GM23338 (cell line): ENCODE measurements around the gene FAM53B. TPM values are rescaled to one million over a fixed set of nuclear protein-coding genes. Genes with fewer than 3 reads are reported as not detected.

ENCODE experiments used
- ATAC-seq: fragments of 200-7000 bp; cut with Tn5 transposase; 3 replicates; pipeline ENCODE4 v1.9.1; 2020
- DNase-seq: peaks from one replicate; pipeline ENCODE4 v3.0.0-alpha.2; 2015; ENCODE audit warnings: low spot score
- H2AFZ ChIP-seq: fragments of 200-600 bp; sonication (generic); 2 replicates; pipeline ENCODE4 v1.8.0; 2016; ENCODE audit warnings: antibody characterized with exemption, mild to moderate bottlenecking, moderate library complexity
- H3F3A ChIP-seq: fragments of 200-600 bp; sonication (generic); replicated peaks from 2 replicates; pipeline ENCODE4 v1.8.0; 2017; ENCODE audit warnings: antibody characterized with exemption, mixed run types, low read depth
- H3K27ac ChIP-seq: fragments of 200-600 bp; sonication (generic); 2 replicates; pipeline ENCODE4 v1.6.1; 2016; ENCODE audit warnings: low read depth
- H3K27me3 ChIP-seq: fragments of 200-600 bp; sonication (generic); 2 replicates; pipeline ENCODE4 v1.8.0; 2016; ENCODE audit warnings: mild to moderate bottlenecking, mixed run types, moderate library complexity; ENCODE audit not compliant: insufficient read depth
- H3K36me3 ChIP-seq: fragments of 200-600 bp; sonication (generic); 2 replicates; pipeline ENCODE4 v1.8.0; 2016; ENCODE audit warnings: mild to moderate bottlenecking; ENCODE audit not compliant: insufficient read depth
- H3K4me1 ChIP-seq: fragments of 200-600 bp; sonication (generic); 2 replicates; pipeline ENCODE4 v1.8.0; 2016; ENCODE audit warnings: mild to moderate bottlenecking, moderate library complexity; ENCODE audit not compliant: insufficient read depth
- H3K4me2 ChIP-seq: fragments of 200-600 bp; sonication (generic); 2 replicates; pipeline ENCODE4 v1.7.1; 2017; ENCODE audit warnings: mixed run types
- H3K4me3 ChIP-seq: fragments of 200-600 bp; sonication (generic); 2 replicates; pipeline ENCODE4 v1.6.1; 2016; ENCODE audit warnings: mixed run types
- H3K79me2 ChIP-seq: fragments of 200-600 bp; sonication (generic); replicated peaks from 2 replicates; pipeline ENCODE4 v1.8.0; 2017; ENCODE audit warnings: mild to moderate bottlenecking; ENCODE audit not compliant: insufficient read depth
- H3K9me2 ChIP-seq: fragments of 200-600 bp; sonication (generic); 2 replicates; pipeline ENCODE4 v1.8.0; 2017; ENCODE audit not compliant: insufficient read depth
- H4K20me1 ChIP-seq: fragments of 200-600 bp; sonication (generic); replicated peaks from 2 replicates; pipeline ENCODE4 v1.8.0; 2017; ENCODE audit warnings: mild to moderate bottlenecking; ENCODE audit not compliant: insufficient read depth
- H3K27ac Mint-ChIP-seq: 2 replicates; pipeline ENCODE4 v1.8.0; 2020; ENCODE audit warnings: inconsistent platforms, mild to moderate bottlenecking, moderate library complexity, mixed read lengths
- H3K27me3 Mint-ChIP-seq: 3 replicates; pipeline ENCODE4 v1.8.0; 2022; ENCODE audit warnings: low read depth, mild to moderate bottlenecking, moderate library complexity, mixed read lengths, inconsistent platforms; ENCODE audit not compliant: insufficient read depth, poor library complexity
- H3K36me3 Mint-ChIP-seq: 3 replicates; pipeline ENCODE4 v1.8.0; 2021; ENCODE audit warnings: low read depth, mild to moderate bottlenecking, inconsistent platforms, moderate library complexity, mixed read lengths
- H3K4me1 Mint-ChIP-seq: 3 replicates; pipeline ENCODE4 v1.8.0; 2020; ENCODE audit warnings: mild to moderate bottlenecking, inconsistent platforms, mixed read lengths
- H3K4me3 Mint-ChIP-seq: 3 replicates; pipeline ENCODE4 v1.8.0; 2021; ENCODE audit warnings: moderate library complexity, mild to moderate bottlenecking, inconsistent platforms, mixed read lengths
- H3K9me3 Mint-ChIP-seq: 3 replicates; pipeline ENCODE4 v1.8.0; 2020; ENCODE audit warnings: moderate library complexity, mild to moderate bottlenecking, inconsistent platforms, mixed read lengths
- CREB1 ChIP-seq: fragments of 250-450 bp; sonication (Bioruptor Pico); IDR thresholded peaks from 2 replicates; pipeline ENCODE4 v1.5.0; 2020; ENCODE audit warnings: low read depth, mild to moderate bottlenecking, moderate library complexity
- CTCF ChIP-seq, 2 experiments: fragments of 200-600 bp in 1 of 2; sonication (generic) in 1 of 2; conservative IDR thresholded peaks; 2 replicates each; pipeline versions ENCODE4 v1.5.1 to v1.6.1; 2016 to 2017; ENCODE audit warnings: antibody characterized with exemption in 2 of 2, low read depth in 2 of 2, mild to moderate bottlenecking in 2 of 2, moderate library complexity in 1 of 2
- ETS1 ChIP-seq: IDR thresholded peaks from 2 replicates; pipeline ENCODE4 v1.6.1; 2016; ENCODE audit warnings: antibody characterized with exemption
- EZH2 ChIP-seq: fragments of 200-600 bp; sonication (generic); IDR thresholded peaks from one replicate; pipeline ENCODE4 v1.8.0; 2017; ENCODE audit warnings: antibody characterized with exemption, mild to moderate bottlenecking, low read depth; ENCODE audit not compliant: unreplicated experiment
- EZH2phosphoT487 ChIP-seq: fragments of 200-600 bp; sonication (generic); IDR thresholded peaks from one replicate; pipeline ENCODE4 v1.8.1; 2018; ENCODE audit warnings: antibody characterized with exemption; ENCODE audit not compliant: unreplicated experiment
- JUNB ChIP-seq: IDR thresholded peaks from one replicate; pipeline ENCODE4 v1.6.1; 2016; ENCODE audit warnings: antibody characterized with exemption; ENCODE audit not compliant: unreplicated experiment
- NANOG ChIP-seq: IDR thresholded peaks from 2 replicates; pipeline ENCODE4 v1.6.1; 2016; ENCODE audit warnings: antibody characterized with exemption, borderline replicate concordance
- POLR2AphosphoS5 ChIP-seq: IDR thresholded peaks from 2 replicates; pipeline ENCODE4 v1.6.1; 2016; ENCODE audit warnings: antibody characterized with exemption, low read depth
- REST ChIP-seq: IDR thresholded peaks from one replicate; pipeline ENCODE4 v1.6.1; 2018; ENCODE audit warnings: antibody characterized with exemption; ENCODE audit not compliant: unreplicated experiment
- STAT1 ChIP-seq: IDR thresholded peaks from one replicate; pipeline ENCODE4 v1.6.1; 2016; ENCODE audit warnings: antibody characterized with exemption; ENCODE audit not compliant: unreplicated experiment
- ZNF114 ChIP-seq: fragments of 250-450 bp; sonication (Bioruptor Pico); IDR thresholded peaks from 2 replicates; pipeline ENCODE4 v1.5.0; 2020; ENCODE audit warnings: mild to moderate bottlenecking, moderate library complexity
- ZNF331 ChIP-seq: fragments of 250-450 bp; sonication (Bioruptor Pico); IDR thresholded peaks from 2 replicates; pipeline ENCODE4 v1.5.0; 2020; ENCODE audit warnings: low read depth, mild to moderate bottlenecking, moderate library complexity
- ZNF462 ChIP-seq: fragments of 250-450 bp; sonication (Bioruptor Pico); IDR thresholded peaks from 2 replicates; pipeline ENCODE4 v1.5.0; 2020; ENCODE audit warnings: mild to moderate bottlenecking, moderate library complexity
- polyA plus RNA-seq: library from polyadenylated mRNA; unstranded; fragments of >200 nt; fragmentation: Nextera tagmentation; extraction: Ambion mirVana; gene quantifications from 2 replicates; pipeline ENCODE4 v1.2.1, GENCODE V29; 2016
- total RNA-seq: library from RNA; depleted of rRNA; stranded (reverse); fragments of >200 nt; shearing (Covaris generic); gene quantifications from 2 replicates; pipeline ENCODE4 v1.2.3, GENCODE V29; 2014

The FAM53B gene
- total and polyA plus RNA-seq, 2 experiments from 2014 or later: 3.0 to 20.3 TPM

GRCh38 chr10:124569623-124570470 is 174.3 kb downstream of the FAM53B start:
- no peaks in the 10 kb centered on the region for H3K9me3 Mint-ChIP-seq
- Histone ChIP-seq H4K20me1 (no peaks in the 10 kb centered on the region), H3K4me3 (no peak overlapping the region), H3K9me2 (no peaks in the 10 kb centered on the region), H3K79me2 (no peaks in the 10 kb centered on the region), H3K27ac (no peak overlapping the region), H3K4me2 (no peak overlapping the region), H3K36me3 (no peaks in the 10 kb centered on the region), H2AFZ (no peak overlapping the region), H3K27me3 (no peaks in the 10 kb centered on the region), H3K4me1 (no peaks in the 10 kb centered on the region; the same call in 1 of the 2 replicates), H3F3A (0 out of 2 replicates have a peak, but pooled peaks cover 4% of the 10 kb centered on the region)
- TF ChIP-seq REST (no peak), ZNF331 (CRISPR knock-in tag) (no peak), ZNF462 (CRISPR knock-in tag) (no peak), EZH2phosphoT487 (no peak), EZH2 (no peak), ZNF114 (no peak), POLR2AphosphoS5 (no peak), STAT1 (no peak), ETS1 (no peak), NANOG (no peak), JUNB (no peak), CREB1 (CRISPR knock-in tag) (no peak), CTCF (conservative IDR thresholded peaks at IDR 0.05; ENCODE audit: low read depth in 2 of 2) (no peak)
- H3K4me1 Mint-ChIP-seq: peaks cover 10% of the 10 kb centered on the region
- H3K4me3 Mint-ChIP-seq: no peak overlapping the region
- peaks cover 7% of the 10 kb centered on the region for H3K27me3 Mint-ChIP-seq
- H3K27ac Mint-ChIP-seq: no peak overlapping the region
- no peaks in the 10 kb centered on the region for H3K36me3 Mint-ChIP-seq
- DNase-seq: no peak
- ATAC-seq: no peak
